ENCODE data around the gene SLC9A9. TPM values are rescaled to one million over a fixed set of nuclear protein-coding genes. Genes with fewer than 3 reads are reported as not detected.
A peak's percentile ranks its signal among the peaks of the same experiment; 100 is the strongest.

Gene SLC9A9
- total and polyA plus RNA-seq, 8 donors = 0.28 to 5.9 (median 0.75) TPM

- no peak for DNase-seq
- intact Hi-C loops (cut with DNase I) = no loop called here
Measured at GRCh38 chr3:143429628-143430514, 418.4 kb downstream of the SLC9A9 start.

DNA sequence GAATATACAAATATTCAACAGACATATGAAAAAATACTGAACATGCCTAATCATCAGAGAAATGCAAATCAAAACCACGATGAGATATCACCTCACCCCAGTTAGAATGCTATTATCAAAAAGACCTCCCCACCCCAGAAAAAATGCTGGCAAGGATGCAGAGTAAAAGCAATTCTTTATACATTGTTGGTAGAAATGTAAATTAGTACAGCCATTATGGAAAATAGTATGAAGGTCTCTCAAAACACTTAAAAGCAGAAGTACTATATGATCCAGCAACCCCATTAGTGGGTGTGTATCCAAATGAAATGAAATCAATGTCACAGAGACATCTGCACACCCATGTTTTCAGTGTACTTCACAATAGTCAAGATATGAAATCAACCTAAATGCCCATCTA is 420.0 kb downstream of the SLC9A9 start:
- H3K27ac ChIP-seq = no peak overlapping the region
- 70 to 81% methylated on average over 1 of the region's 1 CpG for WGBS, 2 donors
- no peak overlapping the region for H3K4me3 ChIP-seq
- no peaks in the 10 kb centered on the region for H3K27me3 ChIP-seq
- intact Hi-C loops (cut with DNase I) = no loop called here
- no peak for FAIRE-seq
- DNase-seq = no peak
- no peak for ATAC-seq
- H3K9me3 ChIP-seq = no peaks in the 10 kb centered on the region
- H3K36me3 ChIP-seq = no peaks in the 10 kb centered on the region
- TF ChIP-seq, protein P1, sequence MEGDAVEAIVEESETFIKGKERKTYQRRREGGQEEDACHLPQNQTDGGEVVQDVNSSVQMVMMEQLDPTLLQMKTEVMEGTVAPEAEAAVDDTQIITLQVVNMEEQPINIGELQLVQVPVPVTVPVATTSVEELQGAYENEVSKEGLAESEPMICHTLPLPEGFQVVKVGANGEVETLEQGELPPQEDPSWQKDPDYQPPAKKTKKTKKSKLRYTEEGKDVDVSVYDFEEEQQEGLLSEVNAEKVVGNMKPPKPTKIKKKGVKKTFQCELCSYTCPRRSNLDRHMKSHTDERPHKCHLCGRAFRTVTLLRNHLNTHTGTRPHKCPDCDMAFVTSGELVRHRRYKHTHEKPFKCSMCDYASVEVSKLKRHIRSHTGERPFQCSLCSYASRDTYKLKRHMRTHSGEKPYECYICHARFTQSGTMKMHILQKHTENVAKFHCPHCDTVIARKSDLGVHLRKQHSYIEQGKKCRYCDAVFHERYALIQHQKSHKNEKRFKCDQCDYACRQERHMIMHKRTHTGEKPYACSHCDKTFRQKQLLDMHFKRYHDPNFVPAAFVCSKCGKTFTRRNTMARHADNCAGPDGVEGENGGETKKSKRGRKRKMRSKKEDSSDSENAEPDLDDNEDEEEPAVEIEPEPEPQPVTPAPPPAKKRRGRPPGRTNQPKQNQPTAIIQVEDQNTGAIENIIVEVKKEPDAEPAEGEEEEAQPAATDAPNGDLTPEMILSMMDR (IDR thresholded peaks at IDR 0.05) = no peak
- H3K4me1 ChIP-seq = no peaks in the 10 kb centered on the region

More at GRCh38 chr3:143429628-143430514, 418.4 kb downstream of the SLC9A9 start:
- H3K27me3 ChIP-seq = no peaks in the 10 kb centered on the region
- H3K4me3 ChIP-seq = no peak overlapping the region
- WGBS, 2 donors = 81 to 87% methylated on average over 5 of the region's 5 CpGs
- H3K9me3 ChIP-seq = no peaks in the 10 kb centered on the region
- no peaks in the 10 kb centered on the region for H3K36me3 ChIP-seq
- no peak for FAIRE-seq
- TF ChIP-seq, protein P1 (IDR thresholded peaks at IDR 0.05) = no peak
- no peak overlapping the region for H3K27ac ChIP-seq
- peak in 1 of 4 donors; percentile 34 for ATAC-seq
- H3K4me1 ChIP-seq = no peaks in the 10 kb centered on the region

DNA sequence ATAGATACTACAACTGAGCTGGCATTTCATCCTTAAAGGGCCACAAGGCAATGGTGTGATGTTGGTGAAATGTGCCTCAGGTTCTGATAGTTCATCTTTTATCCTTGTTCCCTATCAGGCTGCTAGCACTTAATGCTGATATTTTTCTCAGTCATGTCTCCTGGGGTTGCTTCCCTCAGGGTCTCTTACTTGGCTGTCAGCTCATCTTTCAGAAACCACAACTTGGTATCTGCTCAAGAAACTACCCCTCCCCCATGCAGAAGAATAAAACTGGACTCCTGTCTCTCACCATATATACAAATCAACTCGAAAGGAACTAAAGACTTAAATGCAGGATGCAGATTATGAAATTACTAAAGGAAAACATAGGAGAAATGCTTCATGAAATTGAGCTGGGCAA is 420.6 kb downstream of the SLC9A9 start:
- TF ChIP-seq, protein P1 (IDR thresholded peaks at IDR 0.05) = no peak
- no peak for ATAC-seq
- no peak for DNase-seq
- no peak for FAIRE-seq
- intact Hi-C loops (cut with DNase I) = no loop called here
- Histone ChIP-seq H3K27me3 (no peaks in the 10 kb centered on the region), H3K36me3 (no peaks in the 10 kb centered on the region), H3K27ac (no peak overlapping the region), H3K9me3 (no peaks in the 10 kb centered on the region), H3K4me3 (no peak overlapping the region), H3K4me1 (no peaks in the 10 kb centered on the region)
- WGBS, 2 donors = 53 to 72% methylated on average over 1 of the region's 1 CpG

GRCh38 chr3:143424874-143425273 is 423.4 kb downstream of the SLC9A9 start:
- Histone ChIP-seq H3K4me3 (no peak overlapping the region), H3K4me1 (no peaks in the 10 kb centered on the region), H3K9me3 (no peaks in the 10 kb centered on the region), H3K27me3 (no peaks in the 10 kb centered on the region), H3K27ac (no peak overlapping the region), H3K36me3 (no peaks in the 10 kb centered on the region)
- FAIRE-seq (no peak), DNase-seq (no peak), ATAC-seq (no peak)
- WGBS, 2 donors = 69 to 90% methylated on average over 1 of the region's 1 CpG
- TF ChIP-seq, protein P1 (IDR thresholded peaks at IDR 0.05) = no peak
- intact Hi-C loops (cut with DNase I) = no loop called here

DNA sequence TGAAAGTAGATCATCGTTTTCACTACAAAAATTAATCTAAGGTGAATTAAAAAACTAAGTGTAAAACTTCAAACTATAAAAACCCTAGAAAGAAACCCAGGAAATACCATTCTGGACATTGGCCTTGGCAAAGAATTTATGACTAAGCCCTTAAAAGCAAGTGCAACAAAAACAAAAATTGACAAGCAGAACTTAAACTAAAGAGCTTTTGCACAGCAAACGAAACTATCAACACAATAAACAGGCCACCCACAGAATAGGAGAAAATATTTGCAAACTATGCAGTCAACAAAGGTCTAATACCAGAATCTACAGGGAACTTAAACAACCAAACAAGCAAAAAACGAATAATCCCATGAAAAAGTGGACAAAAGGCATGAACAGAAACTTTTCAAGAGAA is 426.7 kb downstream of the SLC9A9 start:
- H3K4me3 ChIP-seq = no peak overlapping the region
- H3K4me1 ChIP-seq = no peaks in the 10 kb centered on the region
- H3K36me3 ChIP-seq = no peaks in the 10 kb centered on the region
- TF ChIP-seq, protein P1 (IDR thresholded peaks at IDR 0.05) = no peak
- no peak overlapping the region for H3K27ac ChIP-seq
- no peaks in the 10 kb centered on the region for H3K27me3 ChIP-seq
- intact Hi-C loops (cut with DNase I) = no loop called here
- ATAC-seq = no peak
- no peak for FAIRE-seq
- no peak for DNase-seq
- 49 to 53% methylated on average over 3 of the region's 3 CpGs for WGBS, 2 donors
- H3K9me3 ChIP-seq = no peaks in the 10 kb centered on the region
